Endothelial cell of umbilical vein (primary cell): ENCODE results near the gene P2RY6. TPM values are rescaled to one million over a fixed set of nuclear protein-coding genes. Genes with fewer than 3 reads are reported as not detected.

Source experiments
- BruUV-seq: library from RNA; stranded (reverse); fragments of 400-500 nt; replicated peaks from 2 replicates; lab custom pipeline; 2021; lab: Mats Ljungman, UMichigan
- CTCF ChIA-PET: fragments of 300-600, 350-600 bp; sonication (Branson Sonifier 250); formaldehyde crosslinking; loops from one replicate; lab custom pipeline; 2021; ENCODE audit warnings: antibody characterized with exemption, inconsistent platforms; lab: Charles Lee
- POLR2A ChIA-PET: fragments of 300-600, 350-600 bp; sonication (Branson Sonifier 250); formaldehyde crosslinking; loops from one replicate; lab custom pipeline; 2021; ENCODE audit warnings: antibody characterized with exemption, inconsistent platforms; lab: Charles Lee
- DNase-seq: peaks from one replicate; pipeline ENCODE4 v3.0.0-alpha.2; 2011; ENCODE audit warnings: low read depth, low spot score
- FAIRE-seq: peaks from 2 replicates; lab custom pipeline; 2011; peaks lifted over from hg19 to GRCh38; lab: Jason Lieb, UNC
- H2AFZ ChIP-seq: 2 replicates; pipeline ENCODE4 v1.6.0; 2012; ENCODE audit warnings: low read depth, low read length, control low read depth, inconsistent platforms
- H3K27ac ChIP-seq: 2 replicates; pipeline ENCODE4 v1.5.1; 2011; ENCODE audit warnings: low read depth, mild to moderate bottlenecking, control low read depth, low read length, moderate library complexity; ENCODE audit not compliant: insufficient read depth
- H3K27me3 ChIP-seq, 2 experiments: 2 replicates each; pipeline versions ENCODE4 v1.6.0 to v1.6.1; 2011; ENCODE audit warnings: low read length in 2 of 2, mixed read lengths in 1 of 2; ENCODE audit not compliant: control insufficient read depth in 2 of 2, insufficient read depth in 2 of 2
- H3K36me3 ChIP-seq, 2 experiments: 2 replicates in 1 of 2; 3 replicates in 1 of 2; pipeline ENCODE4 v1.5.1; 2011; ENCODE audit warnings: low read length in 2 of 2, mild to moderate bottlenecking in 1 of 2, moderate library complexity in 1 of 2; ENCODE audit not compliant: control insufficient read depth in 2 of 2, insufficient read depth in 2 of 2; ENCODE audit errors: extremely low read depth in 1 of 2
- H3K4me1 ChIP-seq: 3 replicates; pipeline ENCODE4 v1.5.1; 2011; ENCODE audit warnings: mild to moderate bottlenecking, low read length; ENCODE audit not compliant: control insufficient read depth, insufficient read depth; ENCODE audit errors: extremely low read depth
- H3K4me2 ChIP-seq: 2 replicates; pipeline ENCODE4 v1.6.1; 2011; ENCODE audit warnings: low read length, control low read depth, mixed read lengths; ENCODE audit not compliant: insufficient read depth
- H3K4me3 ChIP-seq, 3 experiments: fragments of 200-600 bp in 1 of 3; sonication (generic), shearing (Covaris generic) in 1 of 3; replicated peaks in 1 of 3; 2 replicates each; pipeline ENCODE4 v1.5.1; 2011 to 2016; ENCODE audit warnings: control low read depth in 3 of 3, low read length in 3 of 3, mild to moderate bottlenecking in 2 of 3, inconsistent platforms in 1 of 3, low read depth in 1 of 3, moderate library complexity in 1 of 3; ENCODE audit not compliant: insufficient read depth in 1 of 3
- H3K79me2 ChIP-seq: 2 replicates; pipeline ENCODE4 v1.6.0; 2012; ENCODE audit warnings: low read length, inconsistent platforms; ENCODE audit not compliant: control insufficient read depth, insufficient read depth
- H3K9ac ChIP-seq: replicated peaks from 2 replicates; pipeline ENCODE3; 2011; ENCODE audit warnings: low read length, control low read depth; ENCODE audit not compliant: insufficient read depth; ENCODE audit errors: extremely low read depth
- H3K9me1 ChIP-seq: replicated peaks from 3 replicates; pipeline ENCODE4 v1.6.0; 2011; ENCODE audit warnings: mild to moderate bottlenecking, low read length; ENCODE audit not compliant: control insufficient read depth, insufficient read depth; ENCODE audit errors: extremely low read depth
- H3K9me3 ChIP-seq: replicated peaks from 2 replicates; pipeline ENCODE4 v1.5.1; 2012; ENCODE audit warnings: low read length, inconsistent platforms; ENCODE audit not compliant: control insufficient read depth, insufficient read depth
- H4K20me1 ChIP-seq: replicated peaks from 2 replicates; pipeline ENCODE3; 2011; ENCODE audit warnings: mild to moderate bottlenecking, low read length; ENCODE audit not compliant: control insufficient read depth, insufficient read depth; ENCODE audit errors: extremely low read depth
- EZH2 ChIP-seq: IDR thresholded peaks from 2 replicates; pipeline ENCODE4 v1.6.1; 2012; ENCODE audit warnings: borderline replicate concordance, low read depth, mild to moderate bottlenecking, moderate library complexity, low read length, inconsistent platforms; ENCODE audit not compliant: severe bottlenecking
- FOS ChIP-seq: IDR thresholded peaks from 2 replicates; pipeline ENCODE4 v1.6.1; 2011; ENCODE audit warnings: mild to moderate bottlenecking, low read length, moderate library complexity, borderline replicate concordance; ENCODE audit not compliant: insufficient read depth
- GATA2 ChIP-seq: IDR thresholded peaks from 2 replicates; pipeline ENCODE4 v1.7.0; 2011; ENCODE audit warnings: low read depth, mild to moderate bottlenecking, moderate library complexity, mixed read lengths, low read length; ENCODE audit not compliant: insufficient read length, insufficient read depth
- JUN ChIP-seq: IDR thresholded peaks from 2 replicates; pipeline ENCODE4 v1.6.1; 2011; ENCODE audit warnings: borderline replicate concordance, low read depth; ENCODE audit not compliant: insufficient read length, insufficient read depth
- MYC ChIP-seq: IDR thresholded peaks from one replicate; pipeline ENCODE4 v1.6.1; 2011; ENCODE audit warnings: mild to moderate bottlenecking, low read depth, low read length
- POLR2A ChIP-seq: IDR thresholded peaks from 2 replicates; pipeline ENCODE4 v1.6.1; 2012; ENCODE audit warnings: low read depth, mild to moderate bottlenecking, control low read depth, low read length
- POLR2AphosphoS5 ChIP-seq: IDR thresholded peaks from 2 replicates; pipeline ENCODE4 v1.6.1; 2012; ENCODE audit warnings: low read depth, mild to moderate bottlenecking, control low read depth, low read length, moderate library complexity; ENCODE audit not compliant: insufficient read depth
- dilution Hi-C: fragments of 300-500 bp; cut with MboI; formaldehyde crosslinking; loops from one replicate; pipeline ENCODE4 v1.15.0; 2019; ENCODE audit warnings: low sequenced_read_pairs; ENCODE audit not compliant: extremely low pct_ligation_motif_present
- intact Hi-C: fragments of 100-400 bp; cut with micrococcal nuclease; formaldehyde crosslinking; loops from one replicate; pipeline ENCODE4 v1.10.0; 2022
- polyA plus RNA-seq, 4 experiments: library from polyadenylated mRNA; depleted of rRNA in 3 of 4; stranded (reverse) in 3 of 4; unstranded in 1 of 4; fragments of >200 nt; gene quantifications; 2 replicates each; pipeline versions ENCODE4 v1.2.1 to v1.2.3, GENCODE V29; 2011 to 2012; ENCODE audit warnings: missing spikeins in 1 of 4
- total RNA-seq: library from RNA; stranded (reverse); gene quantifications from 2 replicates; pipeline ENCODE4 v1.2.3, GENCODE V29; 2021
- TF ChIP-seq, protein P1 (sequence below), 2 donors: IDR thresholded peaks; 1 replicate in 1 of 2; 2 replicates in 1 of 2; pipeline ENCODE4 v1.5.1; 2011; ENCODE audit warnings: low read length in 2 of 2, mild to moderate bottlenecking in 2 of 2, moderate library complexity in 2 of 2, control low read depth in 1 of 2, inconsistent platforms in 1 of 2, low read depth in 1 of 2; ENCODE audit not compliant: insufficient read depth in 1 of 2; ENCODE audit errors: extremely low read depth in 1 of 2
- TF ChIP-seq, protein P2 (sequence below): IDR thresholded peaks from 2 replicates; pipeline ENCODE4 v1.6.1; 2011; ENCODE audit not compliant: insufficient read depth, insufficient read length

Gene P2RY6
- total and polyA plus RNA-seq, 2 donors (not counting 3 experiments of a cell fraction or from before 2014, with no cell fraction given): 0.47 TPM; not detected in 1

DNA sequence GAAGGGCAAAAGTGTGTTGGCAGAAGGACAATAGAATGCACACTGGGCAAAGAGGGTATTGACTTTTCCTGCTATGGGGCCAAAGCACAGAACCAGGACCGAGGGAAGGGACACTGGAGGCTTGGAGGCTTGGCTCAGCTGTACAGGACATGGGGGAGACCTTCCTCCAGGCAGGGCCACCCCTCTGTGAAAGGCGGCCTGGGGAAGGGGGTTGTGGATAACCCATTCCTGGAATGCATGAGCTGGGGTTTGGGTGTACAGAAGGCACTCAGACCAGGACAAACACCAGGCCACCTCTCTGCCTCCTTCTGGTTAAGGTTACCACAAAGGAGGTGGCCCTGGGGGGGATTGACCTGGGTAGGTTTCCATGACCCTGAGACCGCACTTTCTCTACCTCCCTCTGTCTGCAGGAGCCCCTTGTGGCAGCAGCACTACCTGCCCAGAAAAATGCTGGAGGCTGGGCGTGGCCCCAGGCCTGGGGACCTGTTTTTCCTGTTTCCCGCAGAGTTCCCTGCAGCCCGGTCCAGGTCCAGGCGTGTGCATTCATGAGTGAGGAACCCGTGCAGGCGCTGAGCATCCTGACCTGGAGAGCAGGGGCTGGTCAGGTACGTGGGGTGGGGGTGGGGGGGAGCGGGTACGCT lies 44.4 kb upstream of the P2RY6 start:
- H3K27ac ChIP-seq: no peak overlapping the region
- no peaks in the 10 kb centered on the region for H3K79me2 ChIP-seq
- no peaks in the 10 kb centered on the region for H3K36me3 ChIP-seq
- no peak for FAIRE-seq
- H2AFZ ChIP-seq: no peak overlapping the region
- intact Hi-C loops (no loop called here), dilution Hi-C loops (no loop called here)
- BruUV-seq: no TSS peak
- CTCF ChIA-PET: interaction anchor here (1.2 kb wide), 1 partner anchor 9 kb away, joined by 6 read pairs; no protein-coding TSS in a partner anchor
- no peaks in the 10 kb centered on the region for H3K4me1 ChIP-seq
- POLR2A ChIA-PET: interaction anchor here (0.7 kb wide), 1 partner anchor 42 kb away, joined by 5 read pairs; no protein-coding TSS in a partner anchor
- H3K27me3 ChIP-seq: no peaks in the 10 kb centered on the region
- H3K9me1 ChIP-seq: no peaks in the 10 kb centered on the region
- TF ChIP-seq FOS: no peak
- no peak overlapping the region for H3K4me2 ChIP-seq
- no peak overlapping the region for H3K9ac ChIP-seq
- no peak overlapping the region for H3K4me3 ChIP-seq
- no peaks in the 10 kb centered on the region for H4K20me1 ChIP-seq
- DNase-seq: no peak
- no peaks in the 10 kb centered on the region for H3K9me3 ChIP-seq

DNA sequence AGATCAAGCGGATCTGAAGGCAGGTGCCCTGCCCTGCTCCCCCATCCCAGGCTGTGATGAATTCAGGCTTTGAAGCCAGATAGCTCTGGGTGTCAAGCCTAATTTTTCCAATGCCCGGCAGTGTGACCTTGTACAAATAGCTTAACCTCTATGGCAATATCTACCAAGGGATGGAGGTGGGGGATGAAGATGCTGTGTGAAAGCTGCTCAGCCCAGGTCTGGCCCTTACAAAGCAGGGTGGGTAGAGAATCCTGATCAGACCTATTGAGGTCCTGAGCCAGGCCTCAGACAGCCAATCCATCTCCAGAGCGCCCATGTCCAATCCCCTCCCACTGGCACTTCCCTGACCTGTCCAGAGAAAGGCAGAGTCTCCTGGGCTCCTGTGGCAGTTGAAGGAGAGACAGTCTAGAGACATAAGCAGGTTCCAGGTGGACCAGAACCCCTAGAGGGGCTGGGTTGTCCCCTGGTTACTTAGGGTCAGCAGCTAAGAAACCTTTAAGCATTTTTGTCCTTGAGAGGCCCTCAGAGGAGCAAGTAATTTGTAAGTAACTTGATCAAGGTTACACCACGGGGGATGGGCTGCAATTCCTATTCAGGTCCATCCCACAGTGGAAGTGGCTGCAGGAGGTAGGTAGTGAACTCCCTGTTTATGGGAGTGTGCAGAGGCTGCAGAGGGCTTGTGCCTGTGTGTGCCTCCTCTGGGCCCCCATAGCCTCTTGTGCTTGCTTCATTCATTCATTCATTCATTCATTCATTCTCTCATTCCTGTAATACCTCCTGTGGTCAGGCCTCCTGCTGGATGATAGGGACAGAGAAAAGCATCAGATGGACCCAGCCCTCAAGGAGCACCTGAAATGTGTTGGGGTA lies 43.6 kb upstream of the P2RY6 start:
- Histone ChIP-seq H3K9me3 (no peaks in the 10 kb centered on the region), H3K79me2 (no peaks in the 10 kb centered on the region), H3K4me2 (no peak overlapping the region), H3K4me1 (no peaks in the 10 kb centered on the region), H3K4me3 (no peak overlapping the region), H3K9ac (no peak overlapping the region), H3K36me3 (no peaks in the 10 kb centered on the region), H3K27me3 (no peaks in the 10 kb centered on the region), H3K9me1 (no peaks in the 10 kb centered on the region), H4K20me1 (no peaks in the 10 kb centered on the region), H2AFZ (no peak overlapping the region), H3K27ac (no peak overlapping the region)
- intact Hi-C loops (no loop called here), dilution Hi-C loops (no loop called here)
- no TSS peak for BruUV-seq
- TF ChIP-seq MYC (no peak), POLR2AphosphoS5 (no peak), FOS (no peak), EZH2 (no peak), JUN (no peak), GATA2 (no peak), POLR2A (no peak)
- TF ChIP-seq, protein P1, sequence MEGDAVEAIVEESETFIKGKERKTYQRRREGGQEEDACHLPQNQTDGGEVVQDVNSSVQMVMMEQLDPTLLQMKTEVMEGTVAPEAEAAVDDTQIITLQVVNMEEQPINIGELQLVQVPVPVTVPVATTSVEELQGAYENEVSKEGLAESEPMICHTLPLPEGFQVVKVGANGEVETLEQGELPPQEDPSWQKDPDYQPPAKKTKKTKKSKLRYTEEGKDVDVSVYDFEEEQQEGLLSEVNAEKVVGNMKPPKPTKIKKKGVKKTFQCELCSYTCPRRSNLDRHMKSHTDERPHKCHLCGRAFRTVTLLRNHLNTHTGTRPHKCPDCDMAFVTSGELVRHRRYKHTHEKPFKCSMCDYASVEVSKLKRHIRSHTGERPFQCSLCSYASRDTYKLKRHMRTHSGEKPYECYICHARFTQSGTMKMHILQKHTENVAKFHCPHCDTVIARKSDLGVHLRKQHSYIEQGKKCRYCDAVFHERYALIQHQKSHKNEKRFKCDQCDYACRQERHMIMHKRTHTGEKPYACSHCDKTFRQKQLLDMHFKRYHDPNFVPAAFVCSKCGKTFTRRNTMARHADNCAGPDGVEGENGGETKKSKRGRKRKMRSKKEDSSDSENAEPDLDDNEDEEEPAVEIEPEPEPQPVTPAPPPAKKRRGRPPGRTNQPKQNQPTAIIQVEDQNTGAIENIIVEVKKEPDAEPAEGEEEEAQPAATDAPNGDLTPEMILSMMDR (IDR thresholded peaks at IDR 0.05; ENCODE audit: extremely low read depth in 1 of 2, insufficient read depth in 1 of 2, low read depth in 1 of 2, low read length in 2 of 2): no peak
- TF ChIP-seq, protein P2, sequence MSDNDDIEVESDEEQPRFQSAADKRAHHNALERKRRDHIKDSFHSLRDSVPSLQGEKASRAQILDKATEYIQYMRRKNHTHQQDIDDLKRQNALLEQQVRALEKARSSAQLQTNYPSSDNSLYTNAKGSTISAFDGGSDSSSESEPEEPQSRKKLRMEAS: no peak
- ChIA-PET CTCF (interaction anchor here (1.2 kb wide), 1 partner anchor 8 kb away, joined by 6 read pairs; no protein-coding TSS in a partner anchor), POLR2A (interaction anchor here (0.7 kb wide), 1 partner anchor 41 kb away, joined by 5 read pairs; no protein-coding TSS in a partner anchor)
- DNase-seq: no peak
- FAIRE-seq: no peak
